ENCODE results near the gene ILDR1.

GRCh38 chr3:121976727-121977126, 45.3 kb downstream of the ILDR1 start:
- TF ChIP-seq SUZ12 (IDR thresholded peaks at IDR 0.05) (no peak), BHLHE40 (IDR thresholded peaks at IDR 0.05; ENCODE audit: borderline replicate concordance) (no peak), FOXK2 (IDR thresholded peaks at IDR 0.05) (no peak)

All from HEK293T (cell line).